Gastroesophageal sphincter (tissue), 4 donors: ENCODE measurements around the gene STK32A. TPM values are rescaled to one million over a fixed set of nuclear protein-coding genes. Genes with fewer than 3 reads are reported as not detected.

ENCODE experiments used
- ATAC-seq: fragments of 150-250 bp; one replicate; pipeline ENCODE4 v1.9.1; 2016; ENCODE audit warnings: mild to moderate bottlenecking, moderate library complexity
- H3K27ac ChIP-seq, 4 donors: fragments of 200-600 bp; sonication (generic) in 3 of 4; 1 replicate in 3 of 4; 2 replicates in 1 of 4; pipeline ENCODE4 v1.5.1; 2016 to 2019
- H3K27me3 ChIP-seq: fragments of 200-600 bp; sonication (generic); one replicate; pipeline ENCODE4 v1.5.1; 2019
- H3K36me3 ChIP-seq, 2 donors: fragments of 200-600 bp; sonication (generic); one replicate each; pipeline ENCODE4 v1.5.1; 2019; ENCODE audit warnings: control low read depth in 1 of 2
- H3K4me1 ChIP-seq, 3 donors: fragments of 200-600 bp; sonication (generic); 1 replicate in 2 of 3; 2 replicates in 1 of 3; pipeline ENCODE4 v1.5.1; 2016 to 2019; ENCODE audit warnings: control low read depth in 2 of 3
- H3K4me3 ChIP-seq, 2 donors: fragments of 200-600 bp; sonication (generic); one replicate each; pipeline ENCODE4 v1.5.1; 2019; ENCODE audit warnings: mild to moderate bottlenecking in 1 of 2, moderate library complexity in 1 of 2
- H3K9me3 ChIP-seq, 3 donors: fragments of 200-600 bp; sonication (generic); one replicate each; pipeline ENCODE4 v1.5.1; 2017 to 2019; ENCODE audit warnings: control low read depth in 2 of 3
- CTCF ChIP-seq, 4 experiments: fragments of 200-600 bp in 2 of 4; fragments of 450-650 bp in 2 of 4; sonication (generic) in 1 of 4; IDR thresholded peaks; one replicate each; pipeline ENCODE4 v1.5.1; 2017 to 2019; ENCODE audit warnings: antibody characterized with exemption in 4 of 4, mild to moderate bottlenecking in 2 of 4, moderate library complexity in 2 of 4
- EP300 ChIP-seq: sonication (generic); formaldehyde crosslinking; IDR thresholded peaks from one replicate; pipeline ENCODE4 v1.6.1; 2017; ENCODE audit warnings: antibody characterized with exemption, mild to moderate bottlenecking
- POLR2A ChIP-seq, 2 donors: fragments of 450-650 bp; IDR thresholded peaks; one replicate each; pipeline ENCODE4 v1.6.1; 2017; ENCODE audit warnings: antibody characterized with exemption in 2 of 2, mild to moderate bottlenecking in 2 of 2, moderate library complexity in 1 of 2
- POLR2AphosphoS5 ChIP-seq: sonication (generic); formaldehyde crosslinking; IDR thresholded peaks from one replicate; pipeline ENCODE4 v1.6.1; 2017; ENCODE audit warnings: antibody characterized with exemption
- WGBS, 2 donors: methylation state at CpG; one replicate each; pipeline ENCODE4 v1.1.5; 2018; ENCODE audit warnings: low coverage in 1 of 2; 5-methylcytosine and 5-hydroxymethylcytosine counted together
- total RNA-seq, 4 donors: library from RNA; depleted of rRNA; stranded (reverse); fragments of >200 nt; gene quantifications; one replicate each; pipeline ENCODE4 v1.1.0, GENCODE V29; 2016

Gene STK32A
- total RNA-seq, 4 donors from 2014 or later, result 0.77 to 3.7 (median 2.4) TPM

- Histone ChIP-seq H3K27ac (no peak overlapping the region), H3K4me1 (no peaks in the 10 kb centered on the region), H3K4me3 (no peak overlapping the region), H3K27me3 (peaks cover 8% of the 10 kb centered on the region), H3K36me3 (no peaks in the 10 kb centered on the region), H3K9me3 (no peaks in the 10 kb centered on the region)
- ATAC-seq, result no peak
- 100% methylated on average over 1 of the region's 1 CpG for WGBS, 2 donors
- no peak for TF ChIP-seq CTCF (IDR thresholded peaks at IDR 0.05)
- no peak for TF ChIP-seq POLR2AphosphoS5
- no peak for TF ChIP-seq EP300
- TF ChIP-seq POLR2A (IDR thresholded peaks at IDR 0.05), result no peak
Observed at GRCh38 chr5:147259837-147260236, 25.0 kb downstream of the STK32A start.

- no peak overlapping the region for H3K4me3 ChIP-seq
- no peaks in the 10 kb centered on the region for H3K27me3 ChIP-seq
- H3K9me3 ChIP-seq, result no peaks in the 10 kb centered on the region
- no peak for ATAC-seq
- no peaks in the 10 kb centered on the region for H3K36me3 ChIP-seq
- no peak overlapping the region for H3K27ac ChIP-seq
- no peaks in the 10 kb centered on the region for H3K4me1 ChIP-seq
- TF ChIP-seq CTCF (IDR thresholded peaks at IDR 0.05) (no peak), POLR2AphosphoS5 (no peak), EP300 (no peak), POLR2A (IDR thresholded peaks at IDR 0.05) (no peak)
Observed at GRCh38 chr5:147267082-147267832, 32.4 kb downstream of the STK32A start.

- no peak for ATAC-seq
- H3K27ac ChIP-seq, result no peak overlapping the region
- TF ChIP-seq EP300, result no peak
- TF ChIP-seq POLR2AphosphoS5, result no peak
- H3K4me3 ChIP-seq, result no peak overlapping the region
- 53 to 100% methylated on average over 1 of the region's 1 CpG for WGBS, 2 donors
- no peaks in the 10 kb centered on the region for H3K36me3 ChIP-seq
- H3K4me1 ChIP-seq, result no peaks in the 10 kb centered on the region
- peaks cover 11% of the 10 kb centered on the region for H3K27me3 ChIP-seq
- H3K9me3 ChIP-seq, result no peaks in the 10 kb centered on the region
Observed at GRCh38 chr5:147276497-147276896, 41.7 kb downstream of the STK32A start.

- no peak for ATAC-seq
- no peak overlapping the region for H3K4me3 ChIP-seq
- no peak overlapping the region for H3K27ac ChIP-seq
- H3K9me3 ChIP-seq, result no peaks in the 10 kb centered on the region
- WGBS, 2 donors, result 64 to 100% methylated on average over 1 of the region's 1 CpG
- no peaks in the 10 kb centered on the region for H3K27me3 ChIP-seq
- no peaks in the 10 kb centered on the region for H3K4me1 ChIP-seq
- TF ChIP-seq EP300 (no peak), POLR2AphosphoS5 (no peak), CTCF (IDR thresholded peaks at IDR 0.05) (no peak), POLR2A (IDR thresholded peaks at IDR 0.05) (no peak)
- no peaks in the 10 kb centered on the region for H3K36me3 ChIP-seq
Observed at GRCh38 chr5:147286296-147286695, 51.5 kb downstream of the STK32A start.

GRCh38 chr5:147287110-147287509, 52.3 kb downstream of the STK32A start:
- no peaks in the 10 kb centered on the region for H3K4me1 ChIP-seq
- no peak overlapping the region for H3K4me3 ChIP-seq
- H3K27ac ChIP-seq, result no peak overlapping the region
- no peak for ATAC-seq
- no peaks in the 10 kb centered on the region for H3K9me3 ChIP-seq
- no peaks in the 10 kb centered on the region for H3K36me3 ChIP-seq
- 83 to 90% methylated on average over 2 of the region's 2 CpGs for WGBS, 2 donors
- no peak for TF ChIP-seq CTCF (IDR thresholded peaks at IDR 0.05)
- TF ChIP-seq POLR2AphosphoS5, result no peak
- no peak for TF ChIP-seq POLR2A (IDR thresholded peaks at IDR 0.05)
- no peak for TF ChIP-seq EP300
- no peaks in the 10 kb centered on the region for H3K27me3 ChIP-seq
